GM19351 (cell line): ENCODE results near the gene TMIE.

Experiments
- ATAC-seq: cut with Tn5 transposase; IDR thresholded peaks from one replicate; pipeline ENCODE4 v1.9.1; 2021; ENCODE audit warnings: mild to moderate bottlenecking, moderate library complexity; ENCODE audit not compliant: unreplicated experiment

TMIE gene

GRCh38 chr3:46756642-46757041 is 55.5 kb downstream of the TMIE start:
- ATAC-seq = no peak

- ATAC-seq = no peak
These were observed 58.3 kb downstream of the TMIE start for GRCh38 chr3:46759239-46760167.
